HL-60 (cell line): ENCODE results near the gene SH3GL1.
"Not testable (repeated sequence)": the region's sequence is repeated elsewhere in the genome, so short reads cannot be mapped to it uniquely, and the experiment has no call there.

ENCODE experiments used
- CTCF ChIP-seq: IDR thresholded peaks from one replicate; pipeline ENCODE4 v1.5.1; 2011; ENCODE audit warnings: low read length, control low read depth, inconsistent platforms; ENCODE audit not compliant: insufficient read depth
- GABPA ChIP-seq: IDR thresholded peaks from 2 replicates; pipeline ENCODE4 v1.6.1; 2012; ENCODE audit warnings: low read depth
- POLR2AphosphoS5 ChIP-seq: IDR thresholded peaks from 2 replicates; pipeline ENCODE4 v1.6.1; 2012; ENCODE audit warnings: low read depth
- REST ChIP-seq: IDR thresholded peaks from 2 replicates; pipeline ENCODE4 v1.6.1; 2012; ENCODE audit warnings: low read depth; ENCODE audit not compliant: insufficient replicate concordance
- SPI1 ChIP-seq: IDR thresholded peaks from 2 replicates; pipeline ENCODE4 v1.6.1; 2012; ENCODE audit warnings: low read depth, mild to moderate bottlenecking, borderline replicate concordance

GRCh38 chr19:4349225-4349624 lies 51.1 kb downstream of the SH3GL1 start:
- TF ChIP-seq CTCF, GABPA, SPI1, REST, POLR2AphosphoS5: not testable (repeated sequence)
